HL-60 (cell line): Measurements from ENCODE around the gene PPP1R12C.

Source experiments
- CTCF ChIP-seq: IDR thresholded peaks from one replicate; pipeline ENCODE4 v1.5.1; 2011; ENCODE audit warnings: low read length, control low read depth, inconsistent platforms; ENCODE audit not compliant: insufficient read depth
- GABPA ChIP-seq: IDR thresholded peaks from 2 replicates; pipeline ENCODE4 v1.6.1; 2012; ENCODE audit warnings: low read depth
- POLR2AphosphoS5 ChIP-seq: IDR thresholded peaks from 2 replicates; pipeline ENCODE4 v1.6.1; 2012; ENCODE audit warnings: low read depth
- SPI1 ChIP-seq: IDR thresholded peaks from 2 replicates; pipeline ENCODE4 v1.6.1; 2012; ENCODE audit warnings: low read depth, mild to moderate bottlenecking, borderline replicate concordance
- TF ChIP-seq, protein P1 (sequence below): IDR thresholded peaks from 2 replicates; pipeline ENCODE4 v1.6.1; 2012; ENCODE audit warnings: low read depth; ENCODE audit not compliant: insufficient replicate concordance

DNA sequence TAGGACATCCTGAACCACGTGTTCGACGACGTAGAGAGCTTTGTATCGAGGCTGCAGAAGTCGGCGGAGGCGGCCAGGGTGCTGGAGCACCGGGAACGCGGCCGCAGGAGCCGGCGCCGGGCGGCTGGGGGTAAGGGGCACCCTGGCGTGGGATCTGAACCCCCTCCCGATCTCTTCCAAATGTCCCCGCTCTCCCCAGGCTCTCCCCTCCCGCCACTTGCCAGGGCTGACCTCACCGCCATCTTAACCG lies 35.7 kb downstream of the PPP1R12C start:
- TF ChIP-seq CTCF (no peak), POLR2AphosphoS5 (no peak), SPI1 (no peak), GABPA (no peak)
- TF ChIP-seq, protein P1, sequence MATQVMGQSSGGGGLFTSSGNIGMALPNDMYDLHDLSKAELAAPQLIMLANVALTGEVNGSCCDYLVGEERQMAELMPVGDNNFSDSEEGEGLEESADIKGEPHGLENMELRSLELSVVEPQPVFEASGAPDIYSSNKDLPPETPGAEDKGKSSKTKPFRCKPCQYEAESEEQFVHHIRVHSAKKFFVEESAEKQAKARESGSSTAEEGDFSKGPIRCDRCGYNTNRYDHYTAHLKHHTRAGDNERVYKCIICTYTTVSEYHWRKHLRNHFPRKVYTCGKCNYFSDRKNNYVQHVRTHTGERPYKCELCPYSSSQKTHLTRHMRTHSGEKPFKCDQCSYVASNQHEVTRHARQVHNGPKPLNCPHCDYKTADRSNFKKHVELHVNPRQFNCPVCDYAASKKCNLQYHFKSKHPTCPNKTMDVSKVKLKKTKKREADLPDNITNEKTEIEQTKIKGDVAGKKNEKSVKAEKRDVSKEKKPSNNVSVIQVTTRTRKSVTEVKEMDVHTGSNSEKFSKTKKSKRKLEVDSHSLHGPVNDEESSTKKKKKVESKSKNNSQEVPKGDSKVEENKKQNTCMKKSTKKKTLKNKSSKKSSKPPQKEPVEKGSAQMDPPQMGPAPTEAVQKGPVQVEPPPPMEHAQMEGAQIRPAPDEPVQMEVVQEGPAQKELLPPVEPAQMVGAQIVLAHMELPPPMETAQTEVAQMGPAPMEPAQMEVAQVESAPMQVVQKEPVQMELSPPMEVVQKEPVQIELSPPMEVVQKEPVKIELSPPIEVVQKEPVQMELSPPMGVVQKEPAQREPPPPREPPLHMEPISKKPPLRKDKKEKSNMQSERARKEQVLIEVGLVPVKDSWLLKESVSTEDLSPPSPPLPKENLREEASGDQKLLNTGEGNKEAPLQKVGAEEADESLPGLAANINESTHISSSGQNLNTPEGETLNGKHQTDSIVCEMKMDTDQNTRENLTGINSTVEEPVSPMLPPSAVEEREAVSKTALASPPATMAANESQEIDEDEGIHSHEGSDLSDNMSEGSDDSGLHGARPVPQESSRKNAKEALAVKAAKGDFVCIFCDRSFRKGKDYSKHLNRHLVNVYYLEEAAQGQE, result no peak
